ENCODE measurements around the gene SSH2. TPM values are rescaled to one million over a fixed set of nuclear protein-coding genes. Genes with fewer than 3 reads are reported as not detected.
"Not testable (repeated sequence)": the region's sequence is repeated elsewhere in the genome, so short reads cannot be mapped to it uniquely, and the experiment has no call there.

The SSH2 gene
- total and polyA plus RNA-seq, 2 experiments from 2014 or later: 32.4 to 43.2 TPM

DNA sequence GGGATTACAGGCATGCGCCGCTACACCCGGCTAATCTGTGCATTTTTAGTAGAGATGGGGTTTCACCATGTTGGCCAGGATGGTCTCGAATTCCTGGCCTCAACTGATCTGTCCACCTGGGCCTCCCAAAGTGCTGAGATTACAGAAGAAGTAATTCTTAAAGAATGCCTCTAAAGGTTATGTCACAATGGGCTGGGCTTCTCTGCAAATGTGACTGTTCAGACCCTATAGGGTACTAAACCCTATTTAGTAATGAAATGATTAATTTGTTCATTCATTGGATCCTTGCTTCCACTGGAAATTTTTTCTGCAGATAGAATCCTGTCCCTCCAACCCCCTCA lies 198.5 kb downstream of the SSH2 start:
- Histone ChIP-seq H3K9me3 (ENCODE audit: low read depth) (no peaks in the 10 kb centered on the region), H3K4me1 (ENCODE audit: low read depth) (peaks cover 35% of the 10 kb centered on the region), H3K27me3 (no peaks in the 10 kb centered on the region), H3K36me3 (no peaks in the 10 kb centered on the region), H3K27ac (peak overlapping the region; percentile 98), H3K4me3 (no peak overlapping the region)
- TF ChIP-seq, protein P1, sequence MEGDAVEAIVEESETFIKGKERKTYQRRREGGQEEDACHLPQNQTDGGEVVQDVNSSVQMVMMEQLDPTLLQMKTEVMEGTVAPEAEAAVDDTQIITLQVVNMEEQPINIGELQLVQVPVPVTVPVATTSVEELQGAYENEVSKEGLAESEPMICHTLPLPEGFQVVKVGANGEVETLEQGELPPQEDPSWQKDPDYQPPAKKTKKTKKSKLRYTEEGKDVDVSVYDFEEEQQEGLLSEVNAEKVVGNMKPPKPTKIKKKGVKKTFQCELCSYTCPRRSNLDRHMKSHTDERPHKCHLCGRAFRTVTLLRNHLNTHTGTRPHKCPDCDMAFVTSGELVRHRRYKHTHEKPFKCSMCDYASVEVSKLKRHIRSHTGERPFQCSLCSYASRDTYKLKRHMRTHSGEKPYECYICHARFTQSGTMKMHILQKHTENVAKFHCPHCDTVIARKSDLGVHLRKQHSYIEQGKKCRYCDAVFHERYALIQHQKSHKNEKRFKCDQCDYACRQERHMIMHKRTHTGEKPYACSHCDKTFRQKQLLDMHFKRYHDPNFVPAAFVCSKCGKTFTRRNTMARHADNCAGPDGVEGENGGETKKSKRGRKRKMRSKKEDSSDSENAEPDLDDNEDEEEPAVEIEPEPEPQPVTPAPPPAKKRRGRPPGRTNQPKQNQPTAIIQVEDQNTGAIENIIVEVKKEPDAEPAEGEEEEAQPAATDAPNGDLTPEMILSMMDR (IDR thresholded peaks at IDR 0.05; ENCODE audit: low read depth, low read length): no peak
- DNase-seq (ENCODE audit: low read depth in 1 of 2, low spot score in 1 of 2): no peak

DNA sequence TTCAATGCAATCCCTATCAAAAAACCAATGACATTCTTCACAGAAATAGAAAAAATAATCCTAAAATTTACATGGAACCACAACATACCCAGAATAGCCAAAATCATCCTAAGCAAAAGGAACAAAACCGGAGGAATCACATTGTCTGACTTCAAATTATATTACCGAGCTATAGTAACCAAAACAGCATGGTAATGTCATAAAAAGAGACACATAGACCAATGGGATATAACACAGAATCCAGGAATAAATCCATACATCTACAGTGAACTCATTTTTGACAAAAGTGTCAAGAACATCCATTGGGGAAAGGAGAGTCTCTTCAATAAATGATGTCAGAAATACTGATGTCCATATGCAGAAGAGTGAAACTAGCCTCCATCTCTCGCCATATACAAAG lies 201.5 kb downstream of the SSH2 start:
- Histone ChIP-seq H3K27ac (no peak overlapping the region), H3K36me3 (no peaks in the 10 kb centered on the region), H3K9me3 (ENCODE audit: low read depth) (no peaks in the 10 kb centered on the region), H3K27me3 (no peaks in the 10 kb centered on the region), H3K4me3 (no peak overlapping the region), H3K4me1 (ENCODE audit: low read depth) (peaks cover 35% of the 10 kb centered on the region)
- TF ChIP-seq, protein P1 (IDR thresholded peaks at IDR 0.05; ENCODE audit: low read depth, low read length): no peak
- no peak for DNase-seq (ENCODE audit: low read depth in 1 of 2, low spot score in 1 of 2)

DNA sequence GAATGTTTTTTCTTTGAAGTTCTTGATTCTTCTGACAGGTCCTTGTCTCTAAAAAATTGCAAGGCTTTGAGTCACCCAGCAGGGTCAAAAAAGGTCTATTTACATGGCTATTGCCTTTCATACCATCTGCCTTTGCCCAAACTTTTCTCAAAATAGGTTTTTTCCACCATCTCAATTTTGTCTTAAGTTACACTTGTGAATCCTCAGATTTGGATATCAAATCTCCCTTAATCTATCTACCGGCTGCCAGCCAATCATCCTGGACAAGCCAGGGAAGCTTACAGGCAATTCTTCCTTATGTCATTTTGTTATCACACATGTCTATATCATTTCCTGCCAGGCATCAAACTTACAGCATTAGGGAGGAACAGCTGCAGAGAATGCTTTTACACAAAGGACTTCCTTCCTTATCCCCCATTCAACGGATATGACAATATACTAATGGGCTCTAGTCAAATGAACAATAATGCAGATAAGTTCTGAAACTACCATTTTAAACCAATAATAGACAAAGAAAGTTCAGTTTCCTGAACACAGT lies 203.2 kb downstream of the SSH2 start:
- no peaks in the 10 kb centered on the region for H3K27me3 ChIP-seq
- peak overlapping the region; percentile 72 for H3K27ac ChIP-seq
- no peak overlapping the region for H3K4me3 ChIP-seq
- no peaks in the 10 kb centered on the region for H3K36me3 ChIP-seq
- TF ChIP-seq, protein P1 (IDR thresholded peaks at IDR 0.05; ENCODE audit: low read depth, low read length): no peak
- H3K9me3 ChIP-seq (ENCODE audit: low read depth): no peaks in the 10 kb centered on the region
- H3K4me1 ChIP-seq (ENCODE audit: low read depth): peaks cover 33% of the 10 kb centered on the region
- DNase-seq (ENCODE audit: low read depth in 1 of 2, low spot score in 1 of 2): peak in 1 of 2 donors; percentile 60

DNA sequence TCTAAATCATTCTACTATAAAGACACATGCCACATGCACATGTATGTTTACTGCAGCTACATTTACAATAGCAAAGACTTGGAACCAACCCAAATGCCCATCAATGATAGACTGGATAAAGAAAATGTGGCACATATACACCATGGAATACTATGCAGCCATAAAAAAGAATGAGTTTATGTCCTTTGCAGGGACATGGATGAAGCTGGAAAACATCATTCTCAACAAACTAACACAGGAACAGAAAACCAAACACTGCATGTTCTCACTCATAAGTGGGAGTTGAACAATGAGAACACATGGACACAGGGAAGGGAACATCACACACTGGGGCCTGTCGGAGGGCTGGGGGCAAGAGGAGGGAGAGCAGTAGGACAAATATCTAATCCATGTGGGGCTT lies 204.6 kb downstream of the SSH2 start:
- H3K4me1 ChIP-seq (ENCODE audit: low read depth): peaks cover 30% of the 10 kb centered on the region
- not testable (repeated sequence) for H3K36me3 ChIP-seq; H3K9me3 ChIP-seq (ENCODE audit: low read depth); H3K4me3 ChIP-seq; DNase-seq (ENCODE audit: low read depth in 1 of 2, low spot score in 1 of 2); H3K27ac ChIP-seq; H3K27me3 ChIP-seq

DNA sequence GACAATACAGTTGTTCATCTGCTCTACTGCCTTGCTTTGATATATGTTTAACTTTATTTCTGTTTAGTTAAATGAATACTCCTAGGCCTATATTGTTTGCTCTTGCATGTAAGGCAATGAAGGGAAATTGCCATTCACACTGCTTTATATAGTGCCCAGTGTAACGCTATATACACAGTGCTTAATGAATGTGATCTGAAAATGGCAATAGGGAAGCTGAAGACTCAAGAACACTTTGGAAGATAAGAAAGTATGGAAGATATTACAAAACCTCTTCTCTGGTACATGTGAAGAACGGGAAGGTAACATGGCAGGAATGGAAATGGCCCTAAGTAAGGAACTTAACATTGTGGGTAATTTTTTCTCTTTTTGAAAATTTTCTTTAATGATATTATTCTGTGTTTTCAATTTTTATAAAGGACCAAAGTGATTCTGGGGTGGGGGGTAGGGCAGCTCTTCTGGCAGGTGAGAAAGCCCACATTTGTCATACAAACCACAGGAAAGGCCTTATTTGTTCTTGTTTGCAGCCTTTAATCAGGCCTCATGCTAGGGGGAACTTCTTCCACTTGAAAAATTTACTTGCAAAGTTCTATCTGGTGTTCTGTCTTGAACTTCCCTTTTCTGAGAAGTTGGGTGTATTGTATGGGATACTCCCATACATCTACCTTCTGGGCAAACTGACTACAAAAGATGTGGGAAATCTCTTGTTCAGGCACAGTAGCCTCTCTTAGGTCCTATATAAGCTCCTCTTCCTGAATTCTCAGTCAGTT lies 206.6 kb downstream of the SSH2 start:
- DNase-seq (ENCODE audit: low read depth in 1 of 2, low spot score in 1 of 2): no peak
- Histone ChIP-seq H3K9me3 (ENCODE audit: low read depth) (no peaks in the 10 kb centered on the region), H3K4me1 (ENCODE audit: low read depth) (peaks cover 32% of the 10 kb centered on the region), H3K36me3 (no peaks in the 10 kb centered on the region), H3K4me3 (no peak overlapping the region), H3K27me3 (no peaks in the 10 kb centered on the region), H3K27ac (peak overlapping the region; percentile 89)
- TF ChIP-seq, protein P1 (IDR thresholded peaks at IDR 0.05; ENCODE audit: low read depth, low read length): no peak

DNA sequence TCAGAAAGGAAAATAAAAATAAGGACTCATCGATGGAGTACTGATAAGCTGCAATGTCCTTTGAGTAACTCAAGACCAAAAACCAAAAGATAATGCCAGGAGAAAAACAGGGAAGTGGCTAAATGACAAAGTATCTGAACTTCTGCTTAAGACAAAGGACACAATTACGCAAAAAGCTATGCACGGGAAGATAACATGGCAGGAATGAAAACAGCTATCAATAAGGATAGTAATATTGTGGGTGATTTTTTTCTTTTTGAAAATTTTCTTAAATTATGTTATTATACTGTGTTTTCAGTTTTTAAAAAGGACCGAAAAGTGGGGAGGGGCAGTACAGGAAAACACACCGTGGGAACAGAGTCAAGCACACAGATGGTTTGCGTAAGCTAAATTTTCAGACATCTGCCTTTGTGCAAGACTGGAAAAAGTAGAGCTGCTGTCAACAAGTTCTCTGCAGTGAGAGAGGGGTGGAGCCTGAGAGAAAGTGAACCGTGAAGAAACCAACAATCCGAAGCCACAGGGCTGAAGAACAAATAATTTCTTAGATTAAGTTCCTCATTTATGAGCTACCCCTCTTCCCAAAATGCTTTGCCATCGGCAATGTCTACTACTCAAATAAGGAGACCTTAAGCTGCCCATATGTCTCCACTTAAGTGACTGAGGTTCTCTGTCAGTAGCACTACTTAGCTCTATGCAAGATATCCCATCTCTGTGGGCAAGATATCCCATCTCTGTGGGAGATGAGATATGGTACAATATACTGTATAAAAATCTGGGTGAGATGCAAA lies 207.4 kb downstream of the SSH2 start:
- Histone ChIP-seq H3K27me3 (no peaks in the 10 kb centered on the region), H3K4me3 (no peak overlapping the region), H3K27ac (peak overlapping the region; percentile 89), H3K9me3 (ENCODE audit: low read depth) (no peaks in the 10 kb centered on the region), H3K36me3 (no peaks in the 10 kb centered on the region), H3K4me1 (ENCODE audit: low read depth) (peaks cover 32% of the 10 kb centered on the region)
- TF ChIP-seq, protein P1 (IDR thresholded peaks at IDR 0.05; ENCODE audit: low read depth, low read length): no peak
- DNase-seq (ENCODE audit: low read depth in 1 of 2, low spot score in 1 of 2): peak; percentile 79 to 98
